Vagina (tissue), 2 donors: ENCODE results near the gene GID8.

Source experiments
- POLR2A ChIP-seq, 2 donors: fragments of 450-650 bp; IDR thresholded peaks; one replicate each; pipeline ENCODE4 v1.6.1; 2017; ENCODE audit warnings: antibody characterized with exemption in 2 of 2, mild to moderate bottlenecking in 2 of 2, moderate library complexity in 2 of 2
- TF ChIP-seq, protein P1 (sequence below), 3 experiments: fragments of 450-650 bp in 2 of 3; fragments of 200-600 bp in 1 of 3; sonication (generic) in 1 of 3; IDR thresholded peaks; one replicate each; pipeline ENCODE4 v1.5.1; 2017 to 2019; ENCODE audit warnings: antibody characterized with exemption in 3 of 3, mild to moderate bottlenecking in 2 of 3, moderate library complexity in 2 of 3

DNA sequence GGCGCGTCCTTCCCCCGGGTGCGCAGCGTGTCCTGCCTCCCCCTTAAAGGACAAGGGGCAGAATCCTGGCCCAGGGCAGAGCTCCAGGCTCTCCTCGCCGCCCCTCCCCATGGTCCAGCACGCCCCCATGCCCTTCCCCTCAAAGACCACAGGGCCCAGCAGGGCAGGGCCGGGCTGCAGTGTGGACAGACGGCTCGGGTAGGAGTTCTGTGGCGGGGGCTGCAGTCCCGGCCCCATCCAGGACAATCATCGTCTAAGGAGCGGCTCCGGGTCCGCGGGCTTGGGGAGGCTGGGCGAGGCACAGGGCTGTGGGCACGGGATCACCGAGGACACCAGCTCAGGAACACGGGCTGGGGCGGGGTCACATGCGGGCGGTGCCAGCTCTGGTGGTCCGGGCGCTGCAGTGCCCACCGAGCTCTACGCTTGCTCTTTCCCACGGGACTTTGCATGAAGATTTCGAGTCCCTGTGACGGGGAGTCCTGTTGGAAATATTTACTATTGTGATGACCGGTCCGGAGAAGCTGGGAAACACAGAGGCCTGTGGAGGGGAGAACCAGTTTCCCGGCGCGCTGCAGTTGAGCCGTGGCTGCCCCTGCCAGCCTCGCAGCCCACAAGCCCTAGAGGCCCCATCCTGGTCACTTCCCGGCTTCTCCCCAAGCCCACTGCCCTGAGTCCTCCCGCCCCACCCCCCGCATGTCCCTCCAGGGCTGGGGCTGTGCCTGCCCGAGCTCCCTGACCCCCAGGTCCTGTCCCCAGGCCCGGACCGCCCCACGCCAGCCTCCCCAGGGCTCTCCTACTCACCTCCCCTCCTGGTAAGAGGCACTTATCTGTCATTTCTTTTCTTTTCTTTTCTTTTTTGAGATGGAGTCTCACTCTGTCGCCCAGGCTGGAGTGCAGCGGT, 35.1 kb downstream of the GID8 start:
- TF ChIP-seq, protein P1, sequence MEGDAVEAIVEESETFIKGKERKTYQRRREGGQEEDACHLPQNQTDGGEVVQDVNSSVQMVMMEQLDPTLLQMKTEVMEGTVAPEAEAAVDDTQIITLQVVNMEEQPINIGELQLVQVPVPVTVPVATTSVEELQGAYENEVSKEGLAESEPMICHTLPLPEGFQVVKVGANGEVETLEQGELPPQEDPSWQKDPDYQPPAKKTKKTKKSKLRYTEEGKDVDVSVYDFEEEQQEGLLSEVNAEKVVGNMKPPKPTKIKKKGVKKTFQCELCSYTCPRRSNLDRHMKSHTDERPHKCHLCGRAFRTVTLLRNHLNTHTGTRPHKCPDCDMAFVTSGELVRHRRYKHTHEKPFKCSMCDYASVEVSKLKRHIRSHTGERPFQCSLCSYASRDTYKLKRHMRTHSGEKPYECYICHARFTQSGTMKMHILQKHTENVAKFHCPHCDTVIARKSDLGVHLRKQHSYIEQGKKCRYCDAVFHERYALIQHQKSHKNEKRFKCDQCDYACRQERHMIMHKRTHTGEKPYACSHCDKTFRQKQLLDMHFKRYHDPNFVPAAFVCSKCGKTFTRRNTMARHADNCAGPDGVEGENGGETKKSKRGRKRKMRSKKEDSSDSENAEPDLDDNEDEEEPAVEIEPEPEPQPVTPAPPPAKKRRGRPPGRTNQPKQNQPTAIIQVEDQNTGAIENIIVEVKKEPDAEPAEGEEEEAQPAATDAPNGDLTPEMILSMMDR (IDR thresholded peaks at IDR 0.05), result no peak
- no peak for TF ChIP-seq POLR2A (IDR thresholded peaks at IDR 0.05)
